GM13976 (cell line): ENCODE results near the gene PKIG.
"Not testable (repeated sequence)": the region's sequence is repeated elsewhere in the genome, so short reads cannot be mapped to it uniquely, and the experiment has no call there.

Experiments used
- DNase-seq: peaks from one replicate; pipeline ENCODE4 v3.0.0; 2012; ENCODE audit warnings: low spot score
- CTCF ChIP-seq: IDR thresholded peaks from 2 replicates; pipeline ENCODE4 v1.5.1; 2012; ENCODE audit warnings: borderline replicate concordance, mild to moderate bottlenecking; ENCODE audit not compliant: insufficient read depth; ENCODE audit errors: extremely low read depth, missing control alignments, control extremely low read depth
- in situ Hi-C: fragments of 300-500 bp; cut with MboI; formaldehyde crosslinking; loops from one replicate; pipeline ENCODE4 v1.12.0; 2022; ENCODE audit warnings: low sequenced_read_pairs, mixed read lengths, inconsistent platforms; ENCODE audit not compliant: unreplicated experiment

PKIG gene

GRCh38 chr20:44552568-44552949 lies 29.8 kb upstream of the PKIG start:
- DNase-seq, result no peak
- no peak for TF ChIP-seq CTCF
- in situ Hi-C loops, result no loop called here

GRCh38 chr20:44552950-44553908 lies 29.1 kb upstream of the PKIG start:
- no peak for TF ChIP-seq CTCF
- DNase-seq, result no peak
- in situ Hi-C loops, result no loop called here

- in situ Hi-C loops, result no loop called here
- no peak for TF ChIP-seq CTCF
- no peak for DNase-seq
Observed at GRCh38 chr20:44559302-44559701, 23.1 kb upstream of the PKIG start.

GRCh38 chr20:44560229-44560628 lies 22.1 kb upstream of the PKIG start:
- no peak for DNase-seq
- in situ Hi-C loops, result no loop called here
- TF ChIP-seq CTCF, result no peak

GRCh38 chr20:44560818-44561217 lies 21.6 kb upstream of the PKIG start:
- in situ Hi-C loops, result not testable (repeated sequence)

GRCh38 chr20:44561876-44562275 lies 20.5 kb upstream of the PKIG start:
- no peak for TF ChIP-seq CTCF
- DNase-seq, result no peak
- in situ Hi-C loops, result no loop called here

More at GRCh38 chr20:44560818-44561217, 21.6 kb upstream of the PKIG start:
- not testable (repeated sequence) for DNase-seq

GRCh38 chr20:44566018-44566417 lies 16.4 kb upstream of the PKIG start:
- DNase-seq, result no peak
- in situ Hi-C loops, result no loop called here
- TF ChIP-seq CTCF, result no peak
